T-helper 17 cell (primary cell): ENCODE results near the gene TNFSF4. TPM values are rescaled to one million over a fixed set of nuclear protein-coding genes. Genes with fewer than 3 reads are reported as not detected.
"Not testable (repeated sequence)": the region's sequence is repeated elsewhere in the genome, so short reads cannot be mapped to it uniquely, and the experiment has no call there.

Source experiments
- ATAC-seq: fragments of 150-1000 bp; cut with Tn5 transposase; 2 replicates; pipeline ENCODE4 v1.10.0; 2021; ENCODE audit warnings: mild to moderate bottlenecking, moderate library complexity
- DNase-seq, 3 donors: peaks; one replicate each; pipeline versions ENCODE4 v3.0.0 to v3.0.0-alpha.2; 2020 to 2021
- H3K9me3 ChIP-seq: one replicate; pipeline ENCODE4 v1.7.0; 2013; ENCODE audit warnings: low read length, mild to moderate bottlenecking; ENCODE audit not compliant: control insufficient read depth, poor library complexity, severe bottlenecking
- H3K27ac Mint-ChIP-seq: one replicate; pipeline ENCODE4 v1.8.0; 2022; ENCODE audit warnings: mild to moderate bottlenecking, moderate library complexity, mixed read lengths
- H3K27me3 Mint-ChIP-seq: one replicate; pipeline ENCODE4 v1.8.0; 2022; ENCODE audit warnings: mixed read lengths
- H3K36me3 Mint-ChIP-seq: one replicate; pipeline ENCODE4 v1.8.0; 2022; ENCODE audit warnings: low read depth, mixed read lengths
- H3K4me1 Mint-ChIP-seq: one replicate; pipeline ENCODE4 v1.8.0; 2022; ENCODE audit warnings: mild to moderate bottlenecking, mixed read lengths
- H3K4me3 Mint-ChIP-seq: one replicate; pipeline ENCODE4 v1.8.0; 2022; ENCODE audit warnings: mild to moderate bottlenecking, moderate library complexity, mixed read lengths
- total RNA-seq, 4 donors: library from RNA in 2 of 4; stranded (reverse) in 2 of 4; gene quantifications; one replicate each; pipeline ENCODE4 v1.2.3 and lab custom pipeline; 2022 to 2026

The TNFSF4 gene
- total RNA-seq, 2 donors from 2014 or later, result 1.9 to 16.0 TPM

DNA sequence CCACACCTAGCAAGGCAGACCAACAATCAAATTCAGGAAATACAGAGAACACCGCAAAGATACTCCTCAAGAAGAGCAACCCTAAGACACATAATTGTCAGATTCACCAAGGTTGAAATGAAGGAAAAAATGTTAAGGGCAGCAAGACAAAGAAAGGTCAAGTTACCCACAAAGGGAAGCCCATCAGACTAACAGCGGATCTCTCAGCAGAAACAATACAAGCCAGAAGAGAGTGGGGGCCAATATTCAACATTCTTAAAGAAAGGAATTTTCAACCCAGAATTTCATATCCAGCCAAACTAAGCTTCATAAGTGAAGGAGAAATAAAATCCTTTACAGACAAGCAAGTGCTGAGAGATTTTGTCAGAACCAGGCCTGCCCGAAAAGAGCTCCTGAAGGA is 21.9 kb upstream of the TNFSF4 start:
- DNase-seq, H3K4me3 Mint-ChIP-seq, H3K9me3 ChIP-seq, H3K4me1 Mint-ChIP-seq, H3K27me3 Mint-ChIP-seq, H3K27ac Mint-ChIP-seq, ATAC-seq, H3K36me3 Mint-ChIP-seq: not testable (repeated sequence)

DNA sequence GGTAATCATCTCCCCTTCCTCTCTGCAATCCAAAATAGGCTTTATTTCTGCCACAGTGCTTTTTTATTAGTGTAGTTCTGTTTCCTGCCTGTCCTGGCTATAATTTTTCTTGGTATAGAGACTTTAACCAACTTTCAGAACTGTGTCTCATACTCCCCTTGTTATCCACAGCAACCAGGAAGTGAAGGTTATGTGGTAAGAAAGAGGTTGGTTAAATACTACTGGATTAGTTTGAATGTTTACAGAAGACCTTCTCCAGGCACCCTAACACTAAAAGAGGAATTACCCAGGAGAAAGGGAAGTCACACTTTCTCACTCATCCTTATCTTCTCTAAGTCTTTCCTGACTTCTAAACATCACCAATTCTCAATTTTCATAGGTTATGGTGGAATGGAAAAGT is 17.8 kb upstream of the TNFSF4 start:
- DNase-seq, result no peak
- no peak overlapping the region for H3K27ac Mint-ChIP-seq
- H3K4me3 Mint-ChIP-seq, result no peak overlapping the region
- peaks cover 1% of the 10 kb centered on the region for H3K36me3 Mint-ChIP-seq
- no peak for ATAC-seq
- no peaks in the 10 kb centered on the region for H3K27me3 Mint-ChIP-seq
- H3K4me1 Mint-ChIP-seq, result peaks cover 2% of the 10 kb centered on the region
- no peaks in the 10 kb centered on the region for H3K9me3 ChIP-seq

DNA sequence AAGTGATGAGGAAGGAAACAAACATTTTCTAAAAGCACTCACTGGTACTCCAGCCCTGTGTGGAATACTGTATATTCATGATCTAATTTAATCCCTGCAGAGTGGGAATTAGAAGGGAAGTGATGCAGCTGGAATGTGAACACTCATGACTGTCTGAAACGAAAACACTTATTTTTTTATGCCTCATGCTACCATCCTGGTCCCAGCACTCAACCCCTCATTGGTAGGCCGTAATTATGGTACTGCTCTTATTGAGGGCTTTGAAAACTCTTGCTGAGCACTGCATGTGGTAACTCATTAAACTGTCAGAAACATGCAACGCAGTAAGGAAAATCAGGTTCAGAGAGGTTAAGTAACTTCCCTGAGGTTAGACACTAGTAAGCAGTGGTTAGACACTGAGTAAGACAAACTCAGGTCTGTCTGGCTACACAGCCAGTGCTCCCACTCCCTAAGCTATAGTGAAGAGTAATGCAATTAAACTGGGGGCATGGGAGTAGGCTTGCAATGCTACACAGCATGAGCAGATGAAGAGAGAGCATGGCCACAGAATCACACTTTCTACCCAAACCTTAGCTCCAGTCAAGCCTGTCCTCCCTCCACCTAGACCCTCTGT is 17.3 kb upstream of the TNFSF4 start:
- Mint-ChIP-seq H3K36me3 (no peaks in the 10 kb centered on the region), H3K4me1 (peaks cover 2% of the 10 kb centered on the region), H3K27me3 (no peaks in the 10 kb centered on the region), H3K4me3 (no peak overlapping the region), H3K27ac (no peak overlapping the region)
- DNase-seq, result no peak
- no peak for ATAC-seq
- H3K9me3 ChIP-seq, result no peaks in the 10 kb centered on the region

DNA sequence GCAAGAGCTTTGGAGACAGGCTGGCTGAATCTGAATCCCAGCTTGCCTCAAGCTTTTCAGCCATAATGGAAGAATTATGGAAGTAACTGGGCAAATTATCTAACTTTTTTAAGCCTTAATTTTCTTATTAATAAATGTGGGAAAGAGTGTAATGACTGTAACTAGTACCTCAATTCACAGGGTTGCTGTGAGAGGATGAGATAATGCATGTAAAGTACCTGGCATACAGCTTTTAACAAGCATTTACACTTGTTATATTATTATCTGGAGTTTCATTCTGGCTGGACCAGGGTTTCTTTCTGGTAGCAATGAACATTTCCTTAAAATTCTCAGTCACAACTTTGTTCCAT is 15.9 kb upstream of the TNFSF4 start:
- no peaks in the 10 kb centered on the region for H3K36me3 Mint-ChIP-seq
- H3K4me3 Mint-ChIP-seq, result no peak overlapping the region
- H3K4me1 Mint-ChIP-seq, result peaks cover 2% of the 10 kb centered on the region
- H3K27ac Mint-ChIP-seq, result no peak overlapping the region
- ATAC-seq (no peak), DNase-seq (no peak)
- no peaks in the 10 kb centered on the region for H3K9me3 ChIP-seq
- no peaks in the 10 kb centered on the region for H3K27me3 Mint-ChIP-seq

DNA sequence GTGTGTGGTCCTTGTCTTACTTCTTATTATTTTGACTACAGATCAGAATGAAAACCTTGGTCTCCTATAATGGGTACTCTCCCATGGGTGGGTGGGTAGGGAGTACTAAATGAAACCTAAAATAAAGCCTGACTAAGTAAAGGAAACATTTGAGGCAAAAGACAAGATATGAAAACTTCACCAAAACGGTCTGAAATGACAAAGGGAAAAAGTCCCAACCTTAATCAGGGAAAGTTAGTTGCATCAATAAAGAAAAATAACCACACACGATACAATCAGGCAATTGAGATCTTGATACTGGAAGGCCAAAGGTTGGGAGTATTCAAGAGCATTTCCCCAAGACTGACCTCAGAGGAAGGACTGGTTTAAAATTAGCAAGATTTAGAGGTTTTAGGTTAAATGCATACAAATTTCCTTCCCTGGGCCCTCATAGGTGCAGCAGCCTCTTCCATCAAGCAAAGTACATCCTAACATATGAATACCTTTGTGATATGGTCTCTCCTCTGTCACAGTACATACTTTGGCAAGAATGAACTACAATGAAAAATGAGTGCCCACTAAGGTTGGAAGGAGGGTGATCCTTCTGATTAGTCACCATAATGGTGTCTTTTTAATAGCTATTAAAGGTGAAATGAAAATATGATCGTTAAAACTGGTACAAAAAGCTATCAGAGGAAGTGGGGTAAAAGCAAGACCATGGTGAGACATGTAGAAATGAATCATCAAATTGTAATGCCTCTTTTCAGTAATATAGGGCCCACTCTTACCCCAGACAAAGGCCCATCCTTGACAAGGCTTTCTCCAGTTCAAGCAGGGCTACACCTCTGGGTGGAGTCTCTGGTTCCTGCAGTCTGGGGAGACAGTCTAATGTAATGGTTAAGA is 15.3 kb upstream of the TNFSF4 start:
- Mint-ChIP-seq H3K36me3 (no peaks in the 10 kb centered on the region), H3K4me3 (no peak overlapping the region), H3K4me1 (peaks cover 2% of the 10 kb centered on the region), H3K27me3 (no peaks in the 10 kb centered on the region), H3K27ac (no peak overlapping the region)
- H3K9me3 ChIP-seq, result no peaks in the 10 kb centered on the region
- DNase-seq (no peak), ATAC-seq (no peak)

DNA sequence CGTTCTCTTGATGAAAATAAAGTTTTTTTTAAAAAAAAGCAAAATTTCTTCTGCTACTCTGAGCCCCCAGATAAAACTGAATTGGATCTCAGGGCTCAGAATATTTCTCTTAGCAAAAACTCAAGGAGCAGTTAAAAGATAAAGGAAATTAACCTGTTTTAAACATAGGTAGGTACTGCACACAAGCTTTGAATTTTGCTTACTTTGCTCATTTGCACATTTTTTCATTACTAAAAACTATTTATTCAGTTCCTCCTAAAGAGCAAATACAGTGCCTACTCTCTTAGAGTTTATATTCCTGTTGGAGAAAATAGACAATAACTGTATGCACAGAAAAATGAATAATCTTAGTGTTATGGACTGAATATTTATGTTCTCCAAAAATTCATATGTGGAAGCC is 13.0 kb upstream of the TNFSF4 start:
- ATAC-seq (no peak), DNase-seq (no peak)
- no peak overlapping the region for H3K27ac Mint-ChIP-seq
- H3K4me3 Mint-ChIP-seq, result no peak overlapping the region
- no peaks in the 10 kb centered on the region for H3K9me3 ChIP-seq
- no peaks in the 10 kb centered on the region for H3K36me3 Mint-ChIP-seq
- no peaks in the 10 kb centered on the region for H3K27me3 Mint-ChIP-seq
- H3K4me1 Mint-ChIP-seq, result peaks cover 2% of the 10 kb centered on the region

DNA sequence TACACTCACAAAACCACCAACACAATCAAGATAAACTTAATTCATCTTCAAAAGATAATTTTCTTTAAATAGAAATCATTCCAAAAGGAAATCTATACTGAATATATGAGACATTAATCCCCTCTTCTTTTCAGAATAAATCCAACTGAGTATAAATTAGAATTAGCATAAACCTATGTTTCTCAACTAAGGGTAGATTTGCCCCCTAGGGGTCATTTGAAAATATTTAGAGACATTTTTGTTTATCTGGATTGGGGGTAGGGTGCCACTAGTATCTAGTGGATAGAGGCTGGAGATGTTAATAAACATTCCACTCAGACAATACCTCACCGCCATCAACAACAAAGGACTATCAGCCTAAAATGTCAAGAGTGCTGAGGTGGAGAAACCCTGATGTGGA is 6.5 kb upstream of the TNFSF4 start:
- Mint-ChIP-seq H3K27ac (no peak overlapping the region), H3K4me3 (no peak overlapping the region), H3K36me3 (no peaks in the 10 kb centered on the region), H3K27me3 (no peaks in the 10 kb centered on the region), H3K4me1 (peaks cover 13% of the 10 kb centered on the region)
- no peak for DNase-seq
- no peak for ATAC-seq
- H3K9me3 ChIP-seq, result no peaks in the 10 kb centered on the region

DNA sequence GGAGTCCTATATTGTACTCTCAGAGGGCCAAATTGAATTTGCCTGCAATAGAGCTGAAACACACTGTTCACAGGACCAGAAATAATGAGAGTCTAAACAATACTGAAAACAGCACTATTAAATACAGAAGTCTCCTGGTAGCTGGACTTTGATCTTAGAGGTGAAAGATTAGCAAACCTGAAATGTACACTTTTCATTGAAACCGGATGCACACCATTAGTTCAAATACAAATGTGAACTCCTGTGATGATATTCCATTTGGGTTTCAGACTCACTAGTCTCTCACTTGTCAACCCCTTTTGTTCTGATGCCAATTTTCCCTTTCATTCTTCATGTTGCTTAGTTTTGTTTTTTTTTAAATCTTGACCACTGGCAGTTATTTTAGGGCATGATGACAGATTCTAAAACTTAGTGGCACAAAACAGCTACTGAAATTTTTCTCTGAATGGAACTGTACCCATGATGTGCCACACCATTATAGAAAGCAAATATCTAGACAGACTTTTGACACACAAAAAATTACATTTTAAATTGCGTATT is 5.9 kb upstream of the TNFSF4 start:
- no peaks in the 10 kb centered on the region for H3K9me3 ChIP-seq
- Mint-ChIP-seq H3K4me3 (no peak overlapping the region), H3K4me1 (peaks cover 15% of the 10 kb centered on the region), H3K36me3 (no peaks in the 10 kb centered on the region), H3K27me3 (no peaks in the 10 kb centered on the region), H3K27ac (no peak overlapping the region)
- DNase-seq (no peak), ATAC-seq (no peak)

DNA sequence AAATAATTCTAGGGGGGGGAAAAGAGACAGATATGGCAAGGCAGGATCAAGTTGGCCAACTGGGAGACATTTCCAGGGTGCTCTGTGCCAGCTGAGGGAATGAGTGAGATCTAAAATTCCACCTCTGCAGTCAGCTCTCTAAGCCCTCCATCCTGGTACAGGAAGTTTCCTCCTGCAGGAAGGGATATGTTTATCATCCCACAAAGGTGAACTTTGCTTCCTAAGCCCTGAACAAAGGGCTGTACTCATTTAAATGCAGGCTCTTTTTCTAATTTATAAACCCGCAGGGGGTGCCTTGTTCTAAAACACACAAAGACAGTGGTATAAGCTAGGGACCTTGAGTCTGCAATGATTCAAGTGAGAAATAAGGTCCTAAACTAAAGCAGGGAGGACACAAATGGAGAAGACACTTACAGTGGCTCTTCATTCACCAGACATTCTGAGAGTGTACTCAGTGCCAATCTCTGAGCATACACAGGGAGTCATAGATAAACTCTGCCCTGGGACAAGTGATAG is 3.6 kb upstream of the TNFSF4 start:
- Mint-ChIP-seq H3K4me1 (peaks cover 32% of the 10 kb centered on the region), H3K4me3 (no peak overlapping the region), H3K27ac (peak overlapping the region; percentile 43), H3K27me3 (no peaks in the 10 kb centered on the region), H3K36me3 (no peaks in the 10 kb centered on the region)
- ATAC-seq, result no peak
- no peaks in the 10 kb centered on the region for H3K9me3 ChIP-seq
- no peak for DNase-seq

DNA sequence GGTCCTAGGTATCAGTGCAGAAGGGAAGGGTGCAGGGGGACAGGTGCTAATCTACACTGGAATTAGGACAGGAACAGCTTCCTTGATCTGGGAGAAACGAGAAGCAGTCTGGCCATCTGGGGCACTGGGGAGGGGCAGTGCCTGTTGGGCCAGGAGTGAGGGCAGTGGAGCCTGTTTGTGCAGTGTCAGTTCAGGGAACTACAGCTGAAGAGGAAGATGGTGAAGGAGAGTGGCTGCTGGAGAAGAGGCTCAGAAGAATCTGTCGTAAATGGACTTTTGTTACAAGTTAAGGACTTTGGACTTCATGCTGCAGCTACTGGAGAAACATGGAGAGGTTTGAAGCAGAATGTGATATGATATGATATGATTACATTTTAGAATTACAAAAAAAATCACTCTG is 3.2 kb upstream of the TNFSF4 start:
- H3K9me3 ChIP-seq, result no peaks in the 10 kb centered on the region
- Mint-ChIP-seq H3K27ac (peak overlapping the region; percentile 43), H3K36me3 (no peaks in the 10 kb centered on the region), H3K4me3 (no peak overlapping the region), H3K4me1 (peaks cover 37% of the 10 kb centered on the region), H3K27me3 (no peaks in the 10 kb centered on the region)
- ATAC-seq, result no peak
- no peak for DNase-seq

DNA sequence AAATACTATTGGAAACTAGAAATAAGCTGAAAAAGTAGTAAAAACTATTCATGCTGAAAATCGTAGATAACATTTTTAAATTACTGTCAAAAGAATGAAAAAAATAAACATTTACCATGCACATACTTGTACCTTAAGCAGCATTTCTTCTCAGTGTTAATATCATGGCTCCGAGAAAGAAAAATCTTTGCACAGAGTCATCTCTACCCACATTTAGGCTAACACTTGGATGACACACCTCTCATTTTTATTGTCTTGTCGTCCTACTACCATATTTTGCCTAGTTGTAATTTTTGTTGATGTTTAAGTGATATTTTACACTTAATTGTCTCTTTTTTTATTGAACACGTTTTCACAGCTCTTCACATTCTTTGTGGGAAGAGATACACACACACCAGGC is 1.7 kb upstream of the TNFSF4 start:
- Mint-ChIP-seq H3K27me3 (no peaks in the 10 kb centered on the region), H3K4me1 (peaks cover 43% of the 10 kb centered on the region), H3K4me3 (no peak overlapping the region), H3K36me3 (no peaks in the 10 kb centered on the region), H3K27ac (no peak overlapping the region)
- DNase-seq (no peak), ATAC-seq (no peak)
- no peaks in the 10 kb centered on the region for H3K9me3 ChIP-seq

DNA sequence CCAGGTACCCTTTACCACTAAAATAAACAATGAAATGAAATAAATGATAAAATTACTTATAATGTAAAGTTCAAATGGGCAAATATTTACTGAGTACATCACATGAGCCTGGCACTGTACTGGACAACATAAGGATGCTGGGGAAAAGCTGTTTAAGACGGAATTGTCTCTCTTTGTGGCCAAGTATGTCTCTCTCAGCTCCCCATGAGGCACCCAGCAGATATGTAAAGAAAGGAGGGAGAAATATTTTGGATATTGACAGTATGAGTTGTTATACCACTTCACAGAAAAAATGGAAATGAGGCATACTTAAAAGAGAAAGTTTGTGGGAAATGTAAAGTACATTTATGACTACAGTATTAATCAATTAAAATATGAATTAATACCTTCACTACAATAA is 1.0 kb upstream of the TNFSF4 start:
- DNase-seq (no peak), ATAC-seq (no peak)
- Mint-ChIP-seq H3K4me3 (no peak overlapping the region), H3K27me3 (no peaks in the 10 kb centered on the region), H3K27ac (no peak overlapping the region), H3K4me1 (peaks cover 43% of the 10 kb centered on the region), H3K36me3 (no peaks in the 10 kb centered on the region)
- H3K9me3 ChIP-seq, result no peaks in the 10 kb centered on the region

DNA sequence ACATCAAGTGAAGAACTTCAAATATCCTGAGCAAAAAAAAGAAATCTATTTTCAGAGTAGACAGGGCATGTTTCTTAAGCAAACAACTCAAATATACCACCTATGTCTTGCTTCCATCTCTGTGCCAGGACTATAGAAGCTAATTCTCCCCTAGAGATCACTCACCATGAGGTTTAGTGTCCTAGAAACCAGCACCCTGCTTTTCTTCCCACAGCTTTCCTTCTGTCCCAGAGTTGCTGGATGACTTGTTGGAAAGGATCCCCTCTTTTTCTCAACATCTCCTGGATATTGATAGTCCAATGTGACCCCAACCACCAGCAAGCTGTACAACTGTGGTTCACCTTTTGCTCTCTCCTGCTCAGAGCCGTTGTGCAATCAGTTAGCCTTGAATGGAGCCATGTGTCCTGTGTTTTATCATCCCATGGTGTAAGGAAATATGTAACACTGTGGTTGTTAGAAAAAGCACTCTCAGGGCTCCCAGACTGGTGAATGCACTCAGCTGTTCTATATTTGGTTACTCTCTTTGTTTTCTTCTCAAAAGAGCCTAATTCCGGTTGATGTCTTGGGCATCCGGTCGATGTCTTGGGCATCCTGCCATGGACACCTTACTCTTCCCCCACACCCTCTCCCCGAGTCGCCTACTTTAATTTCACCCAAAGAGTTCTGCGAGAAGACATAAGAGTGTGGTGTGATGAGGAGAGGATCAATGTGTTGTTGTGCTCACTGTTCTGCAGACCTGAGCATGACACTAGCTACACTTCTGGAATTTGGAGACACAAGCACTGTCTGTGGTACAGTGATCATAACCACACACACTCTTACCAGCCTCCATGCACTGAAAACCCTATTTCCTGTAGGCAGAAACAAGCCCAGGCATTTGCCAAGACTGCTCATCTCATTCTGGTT is 1.7 kb downstream of the TNFSF4 start:
- Mint-ChIP-seq H3K36me3 (no peaks in the 10 kb centered on the region), H3K4me1 (peaks cover 47% of the 10 kb centered on the region)
- ATAC-seq, result peak; percentile 81

More for the DNA sequence above, 1.7 kb downstream of the TNFSF4 start:
- peak overlapping the region; percentile 97 for H3K27ac Mint-ChIP-seq
- DNase-seq, result no peak
- no peaks in the 10 kb centered on the region for H3K9me3 ChIP-seq
- H3K27me3 Mint-ChIP-seq, result no peaks in the 10 kb centered on the region
- peak overlapping the region; percentile 87 for H3K4me3 Mint-ChIP-seq
